Loucy (cell line): Measurements from ENCODE around the gene YIF1B.
"Not testable (repeated sequence)": the region's sequence is repeated elsewhere in the genome, so short reads cannot be mapped to it uniquely, and the experiment has no call there.

Source experiments
- H2AFZ ChIP-seq: fragments of 200-600 bp; sonication (generic); 2 replicates; pipeline ENCODE4 v1.6.0; 2016; ENCODE audit warnings: antibody characterized with exemption, mild to moderate bottlenecking, low read length, moderate library complexity
- H3F3A ChIP-seq: fragments of 200-600 bp; 2 replicates; pipeline ENCODE4 v1.6.0; 2016; ENCODE audit warnings: antibody characterized with exemption, low read depth, mild to moderate bottlenecking
- H3K27me3 ChIP-seq: fragments of 200-600 bp; sonication (generic); 2 replicates; pipeline ENCODE4 v1.6.1; 2014; ENCODE audit warnings: low read length, mild to moderate bottlenecking; ENCODE audit not compliant: insufficient read depth, poor library complexity, severe bottlenecking
- H3K36me3 ChIP-seq: fragments of 200-600 bp; sonication (generic); 2 replicates; pipeline ENCODE4 v1.6.1; 2016; ENCODE audit warnings: low read length; ENCODE audit not compliant: insufficient read depth
- H3K4me1 ChIP-seq: fragments of 200-600 bp; sonication (generic); 2 replicates; pipeline ENCODE4 v1.5.1; 2014; ENCODE audit warnings: low read length, mild to moderate bottlenecking; ENCODE audit not compliant: insufficient read depth, poor library complexity, severe bottlenecking
- H3K4me2 ChIP-seq: fragments of 200-600 bp; sonication (generic); 2 replicates; pipeline ENCODE4 v1.6.0; 2014; ENCODE audit warnings: antibody characterized with exemption, low read length, low read depth, mild to moderate bottlenecking; ENCODE audit not compliant: poor library complexity, severe bottlenecking
- H3K4me3 ChIP-seq: fragments of 200-600 bp; sonication (generic); 2 replicates; pipeline ENCODE4 v1.5.1; 2014; ENCODE audit warnings: low read length, mild to moderate bottlenecking, mixed read lengths; ENCODE audit not compliant: poor library complexity, severe bottlenecking
- H3K79me2 ChIP-seq: fragments of 200-600 bp; sonication (generic); 2 replicates; pipeline ENCODE4 v1.6.1; 2014; ENCODE audit warnings: low read length; ENCODE audit not compliant: insufficient read depth
- H3K9ac ChIP-seq: fragments of 200-600 bp; sonication (generic); 2 replicates; pipeline ENCODE4 v1.6.0; 2014; ENCODE audit warnings: mild to moderate bottlenecking, low read depth, low read length, moderate library complexity; ENCODE audit not compliant: poor library complexity, severe bottlenecking
- H3K9me2 ChIP-seq: fragments of 200-600 bp; sonication (generic); replicated peaks from 2 replicates; pipeline ENCODE4 v1.6.1; 2016; ENCODE audit warnings: low read depth, low read length, mixed read lengths
- H3K9me3 ChIP-seq: fragments of 200-600 bp; sonication (generic); 2 replicates; pipeline ENCODE4 v1.6.1; 2014; ENCODE audit warnings: mild to moderate bottlenecking, antibody characterized with exemption, low read length, low read depth; ENCODE audit not compliant: insufficient read depth
- H4K20me1 ChIP-seq: fragments of 200-600 bp; sonication (generic); 2 replicates; pipeline ENCODE4 v1.6.0; 2014; ENCODE audit warnings: antibody characterized with exemption, low read length, mild to moderate bottlenecking; ENCODE audit not compliant: insufficient read depth, poor library complexity, severe bottlenecking
- CTCF ChIP-seq: fragments of 200-600 bp; sonication (generic); conservative IDR thresholded peaks from 2 replicates; pipeline ENCODE4 v1.5.1; 2014; ENCODE audit warnings: mild to moderate bottlenecking, antibody characterized with exemption, low read length
- EZH2phosphoT487 ChIP-seq: fragments of 200-600 bp; IDR thresholded peaks from 2 replicates; pipeline ENCODE4 v1.6.1; 2018; ENCODE audit warnings: antibody characterized with exemption, mild to moderate bottlenecking, moderate library complexity, borderline replicate concordance

The YIF1B gene

GRCh38 chr19:38346837-38347236 lies 31.1 kb upstream of the YIF1B start:
- TF ChIP-seq CTCF (no peak), EZH2phosphoT487 (no peak)
- no peaks in the 10 kb centered on the region for H3K36me3 ChIP-seq
- H3K4me3 ChIP-seq = no peak overlapping the region
- no peaks in the 10 kb centered on the region for H3F3A ChIP-seq
- no peak overlapping the region for H3K9ac ChIP-seq
- H3K4me1 ChIP-seq = no peaks in the 10 kb centered on the region
- H3K9me2 ChIP-seq = no peaks in the 10 kb centered on the region
- no peak overlapping the region for H2AFZ ChIP-seq
- no peaks in the 10 kb centered on the region for H4K20me1 ChIP-seq
- H3K27me3 ChIP-seq = no peaks in the 10 kb centered on the region
- no peaks in the 10 kb centered on the region for H3K9me3 ChIP-seq
- H3K4me2 ChIP-seq = no peak overlapping the region
- H3K79me2 ChIP-seq = no peaks in the 10 kb centered on the region

GRCh38 chr19:38340927-38341326 lies 25.2 kb upstream of the YIF1B start:
- Histone ChIP-seq H3F3A (no peaks in the 10 kb centered on the region), H3K9me2 (no peaks in the 10 kb centered on the region), H3K4me1 (peaks cover 5% of the 10 kb centered on the region), H3K4me2 (no peak overlapping the region), H3K36me3 (no peaks in the 10 kb centered on the region), H3K9ac (no peak overlapping the region), H2AFZ (no peak overlapping the region), H3K9me3 (no peaks in the 10 kb centered on the region), H3K4me3 (no peak overlapping the region), H3K79me2 (no peaks in the 10 kb centered on the region), H3K27me3 (no peaks in the 10 kb centered on the region), H4K20me1 (no peaks in the 10 kb centered on the region)
- no peak for TF ChIP-seq EZH2phosphoT487
- no peak for TF ChIP-seq CTCF

- H3K4me3 ChIP-seq, H3K9me2 ChIP-seq, H3K9ac ChIP-seq, H3K4me1 ChIP-seq, H3F3A ChIP-seq, H4K20me1 ChIP-seq, H3K79me2 ChIP-seq, H3K36me3 ChIP-seq, H3K27me3 ChIP-seq, H2AFZ ChIP-seq, H3K9me3 ChIP-seq: not testable (repeated sequence)
- peak overlapping the region; percentile 12 for H3K4me2 ChIP-seq
Measured at GRCh38 chr19:38339011-38339410, 23.3 kb upstream of the YIF1B start.

GRCh38 chr19:38337360-38337653 lies 21.6 kb upstream of the YIF1B start:
- peak overlapping the region; percentile 75; the same call in 1 of the 2 replicates for H2AFZ ChIP-seq

More at GRCh38 chr19:38337360-38337653, 21.6 kb upstream of the YIF1B start:
- H3K4me3 ChIP-seq = peak overlapping the region; percentile 83
- H3K9me3 ChIP-seq = no peaks in the 10 kb centered on the region
- H3K79me2 ChIP-seq = no peaks in the 10 kb centered on the region
- H3K9ac ChIP-seq = peak overlapping the region; percentile 65
- H3K9me2 ChIP-seq = no peaks in the 10 kb centered on the region
- H3K4me1 ChIP-seq = peaks cover 5% of the 10 kb centered on the region
- TF ChIP-seq CTCF (no peak), EZH2phosphoT487 (no peak)
- no peaks in the 10 kb centered on the region for H3K36me3 ChIP-seq
- no peaks in the 10 kb centered on the region for H3K27me3 ChIP-seq
- H4K20me1 ChIP-seq = no peaks in the 10 kb centered on the region
- H3K4me2 ChIP-seq = peak overlapping the region; percentile 85
- no peaks in the 10 kb centered on the region for H3F3A ChIP-seq
